ENCODE data around the gene TREH. TPM values are rescaled to one million over a fixed set of nuclear protein-coding genes. Genes with fewer than 3 reads are reported as not detected.
"Not testable (repeated sequence)": the region's sequence is repeated elsewhere in the genome, so short reads cannot be mapped to it uniquely, and the experiment has no call there.

TREH gene
- total RNA-seq, 2 experiments from 2014 or later, result not detected

GRCh38 chr11:118699506-118700220, 20.2 kb upstream of the TREH start:
- CTCF ChIA-PET, result interaction anchor here (0.6 to 1.0 kb wide), 2 partner anchors 9 to 231 kb away, joined by 3 to 5 read pairs; no protein-coding TSS in a partner anchor
- POLR2A ChIA-PET, result no interaction called here

- ChIA-PET CTCF (interaction anchor here (1.2 kb wide), 1 partner anchor 8 kb away, joined by 3 read pairs; no protein-coding TSS in a partner anchor), POLR2A (no interaction called here)
Observed at GRCh38 chr11:118697346-118697745, 17.9 kb upstream of the TREH start.

DNA sequence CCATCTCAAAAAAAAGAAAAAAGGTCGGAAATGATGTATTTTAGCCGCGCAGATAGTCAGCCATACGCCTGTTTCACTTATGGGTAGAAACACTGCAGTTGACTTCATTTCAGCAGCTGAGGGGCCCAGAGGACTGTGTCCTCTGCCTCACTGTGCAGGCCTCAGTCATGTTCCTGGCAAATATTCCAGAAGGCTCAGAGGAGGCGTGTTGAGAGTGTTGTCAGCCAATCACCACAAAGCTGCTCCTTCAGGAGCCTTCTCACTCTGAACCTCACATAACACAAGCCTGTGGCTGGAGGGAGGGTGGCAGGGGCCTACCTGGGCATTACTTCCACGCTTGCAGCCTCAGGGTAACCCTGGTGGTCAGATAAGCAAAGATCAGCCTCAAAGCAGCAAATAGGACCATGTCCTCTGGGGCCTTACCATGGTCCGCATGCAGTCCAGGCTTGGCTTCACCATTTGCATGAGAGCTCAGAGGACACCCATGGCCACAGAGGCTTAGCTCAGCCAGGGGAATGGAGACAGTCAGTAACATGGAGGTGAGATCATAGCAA, 17.3 kb upstream of the TREH start:
- CTCF ChIA-PET, result interaction anchor here (0.7 to 1.2 kb wide), 4 partner anchors 9 to 326 kb away, joined by 3 read pairs; partner anchors contain the start of gene BCL9L

GRCh38 chr11:118694771-118695170, 15.3 kb upstream of the TREH start:
- CTCF ChIA-PET, result interaction anchor here (1.0 to 1.2 kb wide), 2 partner anchors 189 to 262 kb away, joined by 3 read pairs; partner anchors contain the start of genes CXCR5 and UPK2
- POLR2A ChIA-PET, result interaction anchor here (1.0 to 1.2 kb wide), 3 partner anchors 10 to 182 kb away, joined by 3 to 5 read pairs (median 3); no protein-coding TSS in a partner anchor

More for the DNA sequence above, 17.3 kb upstream of the TREH start:
- POLR2A ChIA-PET, result no interaction called here

GRCh38 chr11:118694185-118694584, 14.7 kb upstream of the TREH start:
- CTCF ChIA-PET, result interaction anchor here (1.0 kb wide), 1 partner anchor 262 kb away, joined by 3 read pairs; the partner anchor contains the start of gene UPK2
- POLR2A ChIA-PET, result interaction anchor here (0.7 kb wide), 1 partner anchor 189 kb away, joined by 3 read pairs; the partner anchor contains the start of gene CXCR5

DNA sequence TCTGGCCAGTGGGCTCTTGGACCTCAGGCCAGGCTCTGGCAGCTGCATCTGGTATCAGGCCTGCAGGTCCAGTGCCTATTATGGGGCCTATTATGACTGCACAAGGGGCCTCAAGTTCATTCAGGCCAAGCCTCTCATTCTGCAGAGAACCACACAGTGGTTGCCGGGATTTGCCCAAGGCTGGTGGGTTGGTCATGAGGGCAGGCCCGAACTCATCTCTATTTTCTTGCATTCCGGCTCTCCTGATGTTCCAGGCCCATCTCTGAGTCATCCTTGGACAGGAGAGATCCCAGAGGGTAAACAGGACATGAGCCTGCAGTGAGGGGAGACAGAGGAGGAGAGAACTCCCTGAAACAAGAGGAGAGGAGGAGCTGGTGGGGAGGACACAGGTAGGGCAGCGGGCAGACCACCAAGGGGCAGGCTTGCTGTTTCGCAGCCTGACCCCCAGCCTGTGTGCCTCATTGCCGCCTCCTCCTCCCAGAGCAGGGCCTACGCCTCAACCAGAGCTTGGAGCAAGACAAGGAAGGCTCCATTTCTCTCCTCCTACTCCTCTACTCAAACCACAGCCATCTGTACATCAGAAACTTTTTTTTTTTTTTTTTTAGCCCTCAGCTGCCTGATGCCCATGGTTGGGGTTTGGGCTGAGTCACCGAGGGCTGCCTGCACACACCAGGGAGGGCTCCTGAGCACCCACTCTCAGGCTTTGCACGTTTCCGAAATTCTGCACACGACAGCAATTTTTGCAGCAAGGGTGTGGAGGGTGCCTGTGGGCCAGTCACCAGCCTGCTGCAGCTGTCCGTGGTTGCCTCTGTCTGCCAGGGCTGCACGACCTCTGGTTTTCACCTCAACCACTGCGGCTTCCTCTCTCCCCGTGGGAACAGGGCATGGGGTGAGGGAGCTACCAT, 12.7 kb upstream of the TREH start:
- POLR2A ChIA-PET, result interaction anchor here (1.8 kb wide), 1 partner anchor 98 kb away, joined by 9 read pairs; no protein-coding TSS in a partner anchor
- CTCF ChIA-PET, result interaction anchor here (0.8 to 1.7 kb wide), 4 partner anchors 77 to 238 kb away, joined by 3 to 6 read pairs (median 4); partner anchors contain the start of gene BCL9L

GRCh38 chr11:118690553-118691304, 11.3 kb upstream of the TREH start:
- ChIA-PET POLR2A (interaction anchor here (0.7 kb wide), 1 partner anchor 55 kb away, joined by 3 read pairs; no protein-coding TSS in a partner anchor), CTCF (interaction anchor here (0.7 to 3.7 kb wide), 24 partner anchors 10 to 266 kb away, joined by 3 to 33 read pairs (median 5); partner anchors contain the start of genes ARCN1, BCL9L, DDX6 and UPK2)

DNA sequence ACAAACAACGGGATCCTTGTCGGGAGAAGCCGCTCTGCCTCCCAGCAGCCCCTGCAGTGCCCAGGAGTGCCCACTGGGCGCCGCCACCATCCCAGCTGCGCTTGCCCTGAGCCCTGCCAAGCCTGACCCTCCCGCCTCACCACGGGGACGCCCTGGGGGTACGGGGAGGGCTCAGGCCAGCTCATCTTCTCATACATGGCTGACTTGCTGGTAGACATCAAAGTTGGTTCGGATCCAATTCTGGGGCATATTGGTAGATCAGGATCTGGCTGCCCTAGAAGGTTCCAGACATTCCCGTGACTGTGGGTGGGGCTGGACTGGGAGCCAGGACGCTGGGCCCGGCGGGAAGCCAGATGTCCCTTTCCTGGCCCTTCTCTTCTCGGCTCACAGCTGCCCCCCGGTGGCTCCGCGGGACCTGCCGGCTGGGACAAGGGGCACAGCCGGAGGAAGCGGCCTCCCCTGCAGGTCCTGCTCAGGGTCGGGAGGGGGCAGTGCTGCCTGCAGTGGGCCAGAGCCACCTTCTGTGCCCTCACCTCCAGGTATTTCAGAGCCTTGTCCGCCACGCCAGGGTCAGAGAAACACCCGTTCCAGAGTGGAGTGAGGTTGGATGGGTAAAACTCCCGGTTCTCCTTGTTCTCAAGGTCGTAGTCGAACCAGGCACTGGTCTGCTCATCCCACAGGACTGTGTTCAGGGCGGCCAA, 10.6 kb upstream of the TREH start:
- CTCF ChIA-PET, result interaction anchor here (0.6 to 3.7 kb wide), 44 partner anchors 9 to 266 kb away, joined by 3 to 33 read pairs (median 4); partner anchors contain the start of genes ARCN1, BCL9L, DDX6 and UPK2
- POLR2A ChIA-PET, result interaction anchor here (0.7 kb wide), 1 partner anchor 56 kb away, joined by 3 read pairs; no protein-coding TSS in a partner anchor

GRCh38 chr11:118689503-118689851, 10.0 kb upstream of the TREH start:
- ChIA-PET CTCF (interaction anchor here (0.6 to 3.7 kb wide), 46 partner anchors 8 to 267 kb away, joined by 3 to 33 read pairs (median 4); partner anchors contain the start of genes ARCN1, BCL9L, DDX6 and UPK2), POLR2A (no interaction called here)

- POLR2A ChIA-PET, result no interaction called here
- CTCF ChIA-PET, result interaction anchor here (0.7 to 3.7 kb wide), 24 partner anchors 17 to 267 kb away, joined by 3 to 33 read pairs (median 5); partner anchors contain the start of genes DDX6 and UPK2
Observed at GRCh38 chr11:118688851-118689502, 9.5 kb upstream of the TREH start.

GRCh38 chr11:118688339-118688738, 8.9 kb upstream of the TREH start:
- POLR2A ChIA-PET, result not testable (repeated sequence)
- CTCF ChIA-PET, result interaction anchor here (1.1 to 3.7 kb wide), 6 partner anchors 31 to 240 kb away, joined by 3 to 33 read pairs (median 5); partner anchors contain the start of gene DDX6

DNA sequence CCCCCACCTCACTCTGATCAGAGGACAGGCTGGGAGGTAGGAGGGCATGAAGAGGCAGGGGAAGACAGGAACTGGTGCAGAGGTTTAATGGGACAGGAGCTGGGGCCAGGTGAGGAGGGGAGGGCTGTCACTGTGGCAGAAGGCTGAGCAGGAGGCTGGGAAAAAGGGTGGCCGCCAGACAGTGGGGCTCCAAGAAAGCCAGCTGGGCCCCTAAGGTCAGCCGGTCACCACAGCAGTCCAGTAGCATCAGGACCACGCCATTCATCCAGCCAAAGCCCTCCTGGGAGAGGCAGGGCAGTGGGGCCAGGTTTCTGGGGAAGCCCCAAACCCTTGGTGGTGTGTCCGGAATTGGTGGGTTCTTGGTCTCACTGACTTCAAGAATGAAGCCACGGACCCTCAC, 8.5 kb upstream of the TREH start:
- ChIA-PET POLR2A (no interaction called here), CTCF (interaction anchor here (3.7 kb wide), 1 partner anchor 104 kb away, joined by 33 read pairs; the partner anchor contains the start of gene DDX6)

DNA sequence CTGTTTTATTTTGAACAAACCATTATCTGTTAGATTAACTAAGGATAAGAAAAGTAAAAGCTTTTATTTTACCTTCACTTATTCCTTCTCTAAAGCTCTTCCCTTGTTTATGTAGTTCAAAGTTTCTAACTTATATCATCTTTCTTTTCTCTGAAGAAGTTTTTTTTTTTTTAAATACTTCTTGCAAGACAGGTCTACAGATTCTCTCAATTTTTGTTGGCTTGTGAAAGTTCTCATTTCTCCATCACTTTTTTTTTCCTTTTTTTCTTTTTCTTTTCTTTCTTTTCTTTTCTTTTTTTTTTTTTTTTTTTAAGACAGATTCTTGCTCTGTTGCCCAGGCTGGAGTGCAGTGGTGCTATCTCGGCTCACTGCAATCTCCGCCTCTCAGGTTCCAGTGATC, 4.7 kb upstream of the TREH start:
- ChIA-PET POLR2A (interaction anchor here (0.6 kb wide), 1 partner anchor 109 kb away, joined by 4 read pairs; no protein-coding TSS in a partner anchor), CTCF (interaction anchor here (0.7 kb wide), 2 partner anchors 111 to 1260 kb away, joined by 3 to 4 read pairs; no protein-coding TSS in a partner anchor)

DNA sequence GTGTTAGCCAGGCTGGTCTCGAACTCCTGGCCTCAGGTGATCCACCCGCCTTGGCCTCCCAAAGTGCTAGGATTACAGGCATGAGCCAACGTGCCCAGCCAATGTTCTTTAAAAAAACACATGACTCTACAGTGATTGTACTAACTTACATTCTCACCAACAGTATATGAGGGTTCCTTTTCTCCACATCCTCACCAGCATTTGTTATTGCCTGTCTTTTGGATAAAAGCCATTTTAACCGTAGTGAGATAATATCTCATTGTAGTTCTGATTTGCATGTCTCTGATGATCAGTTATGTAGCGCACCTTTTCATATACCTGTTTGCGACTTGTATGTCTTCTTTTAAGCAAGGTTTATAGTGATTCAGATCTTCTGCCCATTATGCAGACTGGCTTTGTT, 3.5 kb upstream of the TREH start:
- CTCF ChIA-PET, POLR2A ChIA-PET: not testable (repeated sequence)

- POLR2A ChIA-PET, result no interaction called here
- CTCF ChIA-PET, result no interaction called here
Observed at GRCh38 chr11:118682372-118682771, 2.9 kb upstream of the TREH start.

GRCh38 chr11:118678908-118679307, 542 bp downstream of the TREH start:
- CTCF ChIA-PET, result not testable (repeated sequence)

DNA sequence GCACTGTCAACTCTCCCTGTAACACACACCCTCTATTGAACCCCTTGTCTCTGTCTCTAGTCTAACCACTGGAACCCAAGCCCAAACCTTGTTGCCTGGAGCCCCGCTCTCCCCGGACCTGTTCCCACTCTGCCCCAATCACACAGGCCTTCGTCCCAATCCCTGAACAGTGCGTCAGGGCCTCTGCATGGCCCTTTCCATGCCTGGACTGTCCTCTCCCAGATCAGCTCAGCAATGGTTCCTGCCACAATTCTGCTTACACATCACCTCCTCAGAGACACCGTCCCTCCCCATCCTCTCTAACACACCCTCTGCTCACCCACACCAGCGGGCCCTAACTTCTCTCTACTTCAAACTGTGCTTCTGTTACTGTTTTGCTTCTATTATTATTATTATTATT, 1.5 kb downstream of the TREH start:
- POLR2A ChIA-PET, result no interaction called here
- CTCF ChIA-PET, result no interaction called here

More at GRCh38 chr11:118678908-118679307, 542 bp downstream of the TREH start:
- POLR2A ChIA-PET, result not testable (repeated sequence)

All from activated CD8-positive, alpha-beta memory T cell treated with anti-CD3 and anti-CD28 coated beads for 36 hours (primary cell).